Eye (tissue), 1 donor: ENCODE results near the gene LPCAT4.
"Not testable (repeated sequence)": the region's sequence is repeated elsewhere in the genome, so short reads cannot be mapped to it uniquely, and the experiment has no call there.

Experiments
- DNase-seq: peaks from one replicate; pipeline ENCODE4 v3.0.0-alpha.2; 2015

The LPCAT4 gene

GRCh38 chr15:34361278-34361677 is 5.7 kb downstream of the LPCAT4 start:
- DNase-seq, result no peak

- no peak for DNase-seq
Measured at GRCh38 chr15:34360298-34360697, 6.7 kb downstream of the LPCAT4 start.

- DNase-seq, result no peak
Measured at GRCh38 chr15:34359416-34359815, 7.6 kb downstream of the LPCAT4 start.

- DNase-seq, result no peak
Measured at GRCh38 chr15:34358948-34359347, 8.0 kb downstream of the LPCAT4 start.

GRCh38 chr15:34358367-34358766 is 8.6 kb downstream of the LPCAT4 start:
- DNase-seq, result no peak

- DNase-seq, result no peak
Measured at GRCh38 chr15:34357653-34358052, 9.3 kb downstream of the LPCAT4 start.

GRCh38 chr15:34355241-34355640 is 11.8 kb downstream of the LPCAT4 start:
- no peak for DNase-seq

- no peak for DNase-seq
Measured at GRCh38 chr15:34354286-34354685, 12.7 kb downstream of the LPCAT4 start.

GRCh38 chr15:34353627-34354026 is 13.4 kb downstream of the LPCAT4 start:
- no peak for DNase-seq

GRCh38 chr15:34352996-34353395 is 14.0 kb downstream of the LPCAT4 start:
- not testable (repeated sequence) for DNase-seq

GRCh38 chr15:34349769-34350168 is 17.2 kb downstream of the LPCAT4 start:
- no peak for DNase-seq

GRCh38 chr15:34348735-34349300 is 18.2 kb downstream of the LPCAT4 start:
- DNase-seq, result no peak

GRCh38 chr15:34347951-34348638 is 18.9 kb downstream of the LPCAT4 start:
- DNase-seq, result no peak

- DNase-seq, result peak; percentile 96
Measured at GRCh38 chr15:34342737-34343575, 24.0 kb downstream of the LPCAT4 start, which contains the start of the genes NOP10 and NUTM1. Gene NOP10 (minus strand): TSS chr15:34343136. CDS start chr15:34343073, 63 bp downstream. Gene NUTM1 (plus strand): TSS chr15:34343315. CDS start chr15:34343697, 382 bp downstream.

GRCh38 chr15:34342213-34342736 is 24.7 kb downstream of the LPCAT4 start:
- DNase-seq, result not testable (repeated sequence)

- no peak for DNase-seq
Measured at GRCh38 chr15:34341381-34342212, 25.4 kb downstream of the LPCAT4 start.

GRCh38 chr15:34339946-34340345 is 27.1 kb downstream of the LPCAT4 start:
- DNase-seq, result no peak

- DNase-seq, result peak; percentile 13
Measured at GRCh38 chr15:34338347-34338746, 28.6 kb downstream of the LPCAT4 start.

GRCh38 chr15:34337557-34338306 is 29.3 kb downstream of the LPCAT4 start, which contains the start of gene SLC12A6:
Gene SLC12A6 (minus strand): TSS chr15:34337781. CDS start chr15:34336680, 1,101 bp downstream.
- DNase-seq, result peak; percentile 96

- no peak for DNase-seq
Measured at GRCh38 chr15:34336991-34337556, 29.9 kb downstream of the LPCAT4 start.
